ENCODE measurements around the gene IRGC.

The IRGC gene

GRCh38 chr19:43704002-43704705, 11.7 kb upstream of the IRGC start:
- no peak overlapping the region for H3K27ac ChIP-seq (ENCODE audit: insufficient read depth, low read depth, low read length, poor library complexity, severe bottlenecking)
- H3K9me3 ChIP-seq (ENCODE audit: control insufficient read depth, low read length) = no peaks in the 10 kb centered on the region
- H3K27me3 ChIP-seq (ENCODE audit: control insufficient read depth, insufficient read depth, low read length, poor library complexity, severe bottlenecking) = peaks cover 4% of the 10 kb centered on the region
- peaks cover 4% of the 10 kb centered on the region for H3K4me1 ChIP-seq (ENCODE audit: control insufficient read depth, insufficient read depth, low read length)
- H3K36me3 ChIP-seq (ENCODE audit: control insufficient read depth, insufficient read depth, low read length) = no peaks in the 10 kb centered on the region
- 89 to 91% methylated on average over 7 of the region's 7 CpGs for WGBS, 2 experiments
- H3K4me3 ChIP-seq (ENCODE audit: insufficient read depth, low read depth, low read length) = no peak overlapping the region

GRCh38 chr19:43705729-43706128, 10.1 kb upstream of the IRGC start:
- Histone ChIP-seq H3K27ac (ENCODE audit: insufficient read depth, low read depth, low read length, poor library complexity, severe bottlenecking) (no peak overlapping the region), H3K4me3 (ENCODE audit: insufficient read depth, low read depth, low read length) (no peak overlapping the region)
- 81 to 91% methylated on average over 5 to 6 of the region's 6 CpGs for WGBS, 2 experiments

GRCh38 chr19:43707158-43707712, 8.6 kb upstream of the IRGC start:
- WGBS, 2 experiments = 81 to 85% methylated on average over 13 of the region's 13 CpGs
- H3K9me3 ChIP-seq (ENCODE audit: control insufficient read depth, low read length) = no peaks in the 10 kb centered on the region
- H3K36me3 ChIP-seq (ENCODE audit: control insufficient read depth, insufficient read depth, low read length) = no peaks in the 10 kb centered on the region

More at GRCh38 chr19:43705729-43706128, 10.1 kb upstream of the IRGC start:
- Histone ChIP-seq H3K36me3 (ENCODE audit: control insufficient read depth, insufficient read depth, low read length) (no peaks in the 10 kb centered on the region), H3K4me1 (ENCODE audit: control insufficient read depth, insufficient read depth, low read length) (peaks cover 4% of the 10 kb centered on the region), H3K9me3 (ENCODE audit: control insufficient read depth, low read length) (no peaks in the 10 kb centered on the region), H3K27me3 (ENCODE audit: control insufficient read depth, insufficient read depth, low read length, poor library complexity, severe bottlenecking) (no peaks in the 10 kb centered on the region)

GRCh38 chr19:43708716-43709115, 7.2 kb upstream of the IRGC start:
- H3K4me1 ChIP-seq (ENCODE audit: control insufficient read depth, insufficient read depth, low read length) = no peaks in the 10 kb centered on the region
- no peak overlapping the region for H3K4me3 ChIP-seq (ENCODE audit: insufficient read depth, low read depth, low read length)
- WGBS, 2 experiments = 46 to 50% methylated on average over 2 of the region's 2 CpGs
- no peak overlapping the region for H3K27ac ChIP-seq (ENCODE audit: insufficient read depth, low read depth, low read length, poor library complexity, severe bottlenecking)
- H3K9me3 ChIP-seq (ENCODE audit: control insufficient read depth, low read length) = no peaks in the 10 kb centered on the region
- H3K27me3 ChIP-seq (ENCODE audit: control insufficient read depth, insufficient read depth, low read length, poor library complexity, severe bottlenecking) = no peaks in the 10 kb centered on the region
- no peaks in the 10 kb centered on the region for H3K36me3 ChIP-seq (ENCODE audit: control insufficient read depth, insufficient read depth, low read length)

More at GRCh38 chr19:43707158-43707712, 8.6 kb upstream of the IRGC start:
- Histone ChIP-seq H3K4me1 (ENCODE audit: control insufficient read depth, insufficient read depth, low read length) (peaks cover 4% of the 10 kb centered on the region), H3K4me3 (ENCODE audit: insufficient read depth, low read depth, low read length) (no peak overlapping the region), H3K27ac (ENCODE audit: insufficient read depth, low read depth, low read length, poor library complexity, severe bottlenecking) (no peak overlapping the region), H3K27me3 (ENCODE audit: control insufficient read depth, insufficient read depth, low read length, poor library complexity, severe bottlenecking) (no peaks in the 10 kb centered on the region)

- Histone ChIP-seq H3K4me3 (ENCODE audit: insufficient read depth, low read depth, low read length) (no peak overlapping the region), H3K27me3 (ENCODE audit: control insufficient read depth, insufficient read depth, low read length, poor library complexity, severe bottlenecking) (no peaks in the 10 kb centered on the region), H3K4me1 (ENCODE audit: control insufficient read depth, insufficient read depth, low read length) (no peaks in the 10 kb centered on the region), H3K9me3 (ENCODE audit: control insufficient read depth, low read length) (no peaks in the 10 kb centered on the region), H3K36me3 (ENCODE audit: control insufficient read depth, insufficient read depth, low read length) (no peaks in the 10 kb centered on the region), H3K27ac (ENCODE audit: insufficient read depth, low read depth, low read length, poor library complexity, severe bottlenecking) (no peak overlapping the region)
- 89 to 92% methylated on average over 12 of the region's 12 CpGs for WGBS, 2 experiments
Measured at GRCh38 chr19:43711751-43712355, 4.0 kb upstream of the IRGC start.

GRCh38 chr19:43713208-43713607, 2.7 kb upstream of the IRGC start:
- 87 to 93% methylated on average over 3 of the region's 3 CpGs for WGBS, 2 experiments
- no peaks in the 10 kb centered on the region for H3K27me3 ChIP-seq (ENCODE audit: control insufficient read depth, insufficient read depth, low read length, poor library complexity, severe bottlenecking)
- H3K4me3 ChIP-seq (ENCODE audit: insufficient read depth, low read depth, low read length) = no peak overlapping the region
- no peak overlapping the region for H3K27ac ChIP-seq (ENCODE audit: insufficient read depth, low read depth, low read length, poor library complexity, severe bottlenecking)
- no peaks in the 10 kb centered on the region for H3K36me3 ChIP-seq (ENCODE audit: control insufficient read depth, insufficient read depth, low read length)
- H3K4me1 ChIP-seq (ENCODE audit: control insufficient read depth, insufficient read depth, low read length) = no peaks in the 10 kb centered on the region
- H3K9me3 ChIP-seq (ENCODE audit: control insufficient read depth, low read length) = no peaks in the 10 kb centered on the region

- Histone ChIP-seq H3K4me1 (ENCODE audit: control insufficient read depth, insufficient read depth, low read length) (no peaks in the 10 kb centered on the region), H3K36me3 (ENCODE audit: control insufficient read depth, insufficient read depth, low read length) (no peaks in the 10 kb centered on the region), H3K27ac (ENCODE audit: insufficient read depth, low read depth, low read length, poor library complexity, severe bottlenecking) (no peak overlapping the region), H3K27me3 (ENCODE audit: control insufficient read depth, insufficient read depth, low read length, poor library complexity, severe bottlenecking) (no peaks in the 10 kb centered on the region), H3K4me3 (ENCODE audit: insufficient read depth, low read depth, low read length) (no peak overlapping the region), H3K9me3 (ENCODE audit: control insufficient read depth, low read length) (no peaks in the 10 kb centered on the region)
- 94 to 95% methylated on average over 60 of the region's 60 CpGs for WGBS, 2 experiments
Measured at GRCh38 chr19:43718627-43719377, 2.9 kb downstream of the IRGC start.

GRCh38 chr19:43719378-43719868, 3.5 kb downstream of the IRGC start:
- H3K4me3 ChIP-seq (ENCODE audit: insufficient read depth, low read depth, low read length) = no peak overlapping the region
- no peak overlapping the region for H3K27ac ChIP-seq (ENCODE audit: insufficient read depth, low read depth, low read length, poor library complexity, severe bottlenecking)
- no peaks in the 10 kb centered on the region for H3K36me3 ChIP-seq (ENCODE audit: control insufficient read depth, insufficient read depth, low read length)
- H3K9me3 ChIP-seq (ENCODE audit: control insufficient read depth, low read length) = no peaks in the 10 kb centered on the region
- no peaks in the 10 kb centered on the region for H3K4me1 ChIP-seq (ENCODE audit: control insufficient read depth, insufficient read depth, low read length)
- 93 to 94% methylated on average over 37 of the region's 37 CpGs for WGBS, 2 experiments
- H3K27me3 ChIP-seq (ENCODE audit: control insufficient read depth, insufficient read depth, low read length, poor library complexity, severe bottlenecking) = no peaks in the 10 kb centered on the region

- H3K9me3 ChIP-seq (ENCODE audit: control insufficient read depth, low read length) = no peaks in the 10 kb centered on the region
- H3K27ac ChIP-seq (ENCODE audit: insufficient read depth, low read depth, low read length, poor library complexity, severe bottlenecking) = no peak overlapping the region
- 63 to 65% methylated on average over 2 to 4 of the region's 5 CpGs for WGBS, 2 experiments
- H3K4me1 ChIP-seq (ENCODE audit: control insufficient read depth, insufficient read depth, low read length) = no peaks in the 10 kb centered on the region
- H3K4me3 ChIP-seq (ENCODE audit: insufficient read depth, low read depth, low read length) = no peak overlapping the region
- no peaks in the 10 kb centered on the region for H3K27me3 ChIP-seq (ENCODE audit: control insufficient read depth, insufficient read depth, low read length, poor library complexity, severe bottlenecking)
- H3K36me3 ChIP-seq (ENCODE audit: control insufficient read depth, insufficient read depth, low read length) = no peaks in the 10 kb centered on the region
Measured at GRCh38 chr19:43719918-43720317, 4.0 kb downstream of the IRGC start.

- H3K27ac ChIP-seq (ENCODE audit: insufficient read depth, low read depth, low read length, poor library complexity, severe bottlenecking) = no peak overlapping the region
- no peaks in the 10 kb centered on the region for H3K36me3 ChIP-seq (ENCODE audit: control insufficient read depth, insufficient read depth, low read length)
- no peaks in the 10 kb centered on the region for H3K4me1 ChIP-seq (ENCODE audit: control insufficient read depth, insufficient read depth, low read length)
- H3K4me3 ChIP-seq (ENCODE audit: insufficient read depth, low read depth, low read length) = no peak overlapping the region
- H3K9me3 ChIP-seq (ENCODE audit: control insufficient read depth, low read length) = no peaks in the 10 kb centered on the region
- WGBS, 2 experiments = 92% methylated on average over 10 of the region's 10 CpGs
- H3K27me3 ChIP-seq (ENCODE audit: control insufficient read depth, insufficient read depth, low read length, poor library complexity, severe bottlenecking) = no peaks in the 10 kb centered on the region
Measured at GRCh38 chr19:43720936-43721335, 5.1 kb downstream of the IRGC start.

Data from ectodermal cell (in vitro differentiated cells).